Spinal cord (tissue), 10 donors: ENCODE measurements around the gene NUCKS1. TPM values are rescaled to one million over a fixed set of nuclear protein-coding genes. Genes with fewer than 3 reads are reported as not detected.

Experiments used
- DNase-seq, 6 donors: peaks; one replicate each; pipeline versions ENCODE4 v3.0.0 to v3.0.0-alpha.2; 2013 to 2015; ENCODE audit warnings: low spot score in 6 of 6, low read depth in 4 of 6
- H3K27ac ChIP-seq: one replicate; pipeline ENCODE4 v1.5.1; 2013; ENCODE audit warnings: low read depth, low read length, control low read depth
- H3K27me3 ChIP-seq: one replicate; pipeline ENCODE4 v1.6.1; 2013; ENCODE audit warnings: low read length; ENCODE audit not compliant: control insufficient read depth, insufficient read depth
- H3K36me3 ChIP-seq: one replicate; pipeline ENCODE4 v1.6.1; 2013; ENCODE audit warnings: low read length; ENCODE audit not compliant: control insufficient read depth, insufficient read depth
- H3K4me1 ChIP-seq: one replicate; pipeline ENCODE4 v1.6.1; 2013; ENCODE audit warnings: low read length; ENCODE audit not compliant: control insufficient read depth, insufficient read depth
- H3K4me3 ChIP-seq: one replicate; pipeline ENCODE4 v1.5.1; 2013; ENCODE audit warnings: low read depth, low read length, control low read depth
- H3K9me3 ChIP-seq: one replicate; pipeline ENCODE4 v1.6.1; 2013; ENCODE audit warnings: low read length; ENCODE audit not compliant: control insufficient read depth, insufficient read depth
- WGBS: methylation state at CpG from one replicate; pipeline ENCODE4 v1.1.5; 2013; ENCODE audit warnings: missing lambda C conversion rate; ENCODE audit not compliant: insufficient coverage; 5-methylcytosine and 5-hydroxymethylcytosine counted together
- polyA plus RNA-seq, 2 donors: library from polyadenylated mRNA; unstranded; fragments of 120-200 nt; gene quantifications; one replicate each; pipeline ENCODE4 v1.2.1, GENCODE V29; 2013; ENCODE audit not compliant: insufficient read length in 2 of 2
- total RNA-seq, 2 donors: library from RNA; depleted of rRNA in 1 of 2; stranded (reverse); fragments of 120-200 nt in 1 of 2; fragments of >200 nt in 1 of 2; gene quantifications; one replicate each; pipeline versions ENCODE4 v1.2.3 to v1.2.4, GENCODE V29; 2013 to 2014
- donor health status: healthy.

Gene NUCKS1
- total and polyA plus RNA-seq, 4 donors, result 185 to 260 (median 255) TPM

DNA sequence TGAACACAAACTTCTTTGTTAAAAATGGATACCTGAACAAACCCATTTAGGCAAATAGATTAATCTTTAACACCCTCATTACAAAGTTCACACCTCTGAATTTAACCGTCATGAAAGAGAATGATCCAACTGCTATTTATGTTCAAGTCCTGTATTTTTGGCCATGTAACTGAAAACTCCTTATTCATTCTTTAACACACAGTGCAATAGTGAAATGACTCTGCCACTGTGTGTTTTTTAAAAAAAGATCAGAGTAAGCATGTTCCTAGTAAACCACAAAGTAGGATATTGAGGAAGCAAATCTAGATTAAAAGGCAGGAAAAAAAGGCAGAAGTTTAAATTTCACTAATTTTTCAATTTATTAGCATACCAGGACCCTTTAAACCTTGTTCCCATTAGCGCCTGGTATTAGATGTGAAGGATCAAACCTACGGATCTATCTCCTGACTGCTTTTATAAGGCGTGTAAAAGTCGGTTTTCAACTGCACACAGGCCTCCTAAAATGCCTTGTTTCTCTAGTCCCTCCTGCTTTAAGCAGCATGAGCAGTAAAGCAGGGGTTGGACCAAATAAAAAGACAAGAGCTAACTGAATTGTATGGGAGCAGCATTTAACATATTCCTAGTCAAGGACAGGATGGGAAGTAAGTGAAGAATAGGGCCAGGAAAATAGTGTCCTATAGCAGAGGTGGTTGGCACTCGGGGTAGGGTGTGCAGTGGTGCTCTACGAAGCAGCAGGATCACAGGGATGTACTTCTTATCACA lies 33.4 kb downstream of the NUCKS1 start:
- H3K4me3 ChIP-seq, result no peak overlapping the region
- H3K27ac ChIP-seq, result no peak overlapping the region
- no peaks in the 10 kb centered on the region for H3K27me3 ChIP-seq
- WGBS, result no CpG with 5 or more reads among the region's 7 CpGs
- no peak for DNase-seq
- peaks cover 5% of the 10 kb centered on the region for H3K36me3 ChIP-seq
- H3K9me3 ChIP-seq, result no peaks in the 10 kb centered on the region
- no peaks in the 10 kb centered on the region for H3K4me1 ChIP-seq

GRCh38 chr1:205715628-205716027 lies 34.4 kb downstream of the NUCKS1 start:
- H3K36me3 ChIP-seq, result no peaks in the 10 kb centered on the region
- H3K27me3 ChIP-seq, result no peaks in the 10 kb centered on the region
- no peak overlapping the region for H3K27ac ChIP-seq
- no peaks in the 10 kb centered on the region for H3K9me3 ChIP-seq
- H3K4me3 ChIP-seq, result no peak overlapping the region
- H3K4me1 ChIP-seq, result no peaks in the 10 kb centered on the region
- no peak for DNase-seq
- 80% methylated on average over 1 of the region's 5 CpGs for WGBS

DNA sequence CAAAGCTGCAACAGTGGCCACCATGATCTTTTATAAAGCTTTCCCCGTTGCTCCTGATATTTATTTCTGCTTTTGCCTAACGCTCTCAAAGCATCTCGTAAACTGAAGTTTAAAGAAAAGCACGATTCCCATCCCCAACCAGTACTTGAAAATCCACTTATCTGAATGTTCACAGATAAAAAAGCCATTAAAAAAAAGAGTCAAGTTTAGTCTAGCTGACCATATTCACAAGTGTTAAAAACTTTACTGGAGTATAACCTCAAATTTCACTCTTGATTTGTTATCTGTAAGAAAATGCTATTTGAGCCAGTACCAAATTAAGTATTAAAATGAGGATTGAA lies 35.1 kb downstream of the NUCKS1 start:
- Histone ChIP-seq H3K4me3 (no peak overlapping the region), H3K27me3 (no peaks in the 10 kb centered on the region), H3K4me1 (no peaks in the 10 kb centered on the region), H3K36me3 (no peaks in the 10 kb centered on the region), H3K9me3 (no peaks in the 10 kb centered on the region), H3K27ac (peak overlapping the region; percentile 12)
- WGBS, result 63% methylated on average over 3 of the region's 4 CpGs
- no peak for DNase-seq

GRCh38 chr1:205714190-205714905 lies 35.6 kb downstream of the NUCKS1 start:
- H3K27ac ChIP-seq, result peak overlapping the region; percentile 12
- no peaks in the 10 kb centered on the region for H3K36me3 ChIP-seq
- H3K9me3 ChIP-seq, result no peaks in the 10 kb centered on the region
- WGBS, result 48% methylated on average over 3 of the region's 5 CpGs
- no peaks in the 10 kb centered on the region for H3K27me3 ChIP-seq
- no peaks in the 10 kb centered on the region for H3K4me1 ChIP-seq
- DNase-seq, result peak in 2 of 6 donors; percentile 62 to 75
- no peak overlapping the region for H3K4me3 ChIP-seq

- H3K9me3 ChIP-seq, result no peaks in the 10 kb centered on the region
- H3K27ac ChIP-seq, result no peak overlapping the region
- H3K27me3 ChIP-seq, result no peaks in the 10 kb centered on the region
- WGBS, result no CpG with 5 or more reads among the region's 8 CpGs
- H3K4me1 ChIP-seq, result no peaks in the 10 kb centered on the region
- H3K4me3 ChIP-seq, result no peak overlapping the region
- peaks cover 4% of the 10 kb centered on the region for H3K36me3 ChIP-seq
- DNase-seq, result peak in 4 of 6 donors; percentile 50 to 88 (median 74)
These were observed 38.6 kb downstream of the NUCKS1 start for GRCh38 chr1:205711105-205712048.

DNA sequence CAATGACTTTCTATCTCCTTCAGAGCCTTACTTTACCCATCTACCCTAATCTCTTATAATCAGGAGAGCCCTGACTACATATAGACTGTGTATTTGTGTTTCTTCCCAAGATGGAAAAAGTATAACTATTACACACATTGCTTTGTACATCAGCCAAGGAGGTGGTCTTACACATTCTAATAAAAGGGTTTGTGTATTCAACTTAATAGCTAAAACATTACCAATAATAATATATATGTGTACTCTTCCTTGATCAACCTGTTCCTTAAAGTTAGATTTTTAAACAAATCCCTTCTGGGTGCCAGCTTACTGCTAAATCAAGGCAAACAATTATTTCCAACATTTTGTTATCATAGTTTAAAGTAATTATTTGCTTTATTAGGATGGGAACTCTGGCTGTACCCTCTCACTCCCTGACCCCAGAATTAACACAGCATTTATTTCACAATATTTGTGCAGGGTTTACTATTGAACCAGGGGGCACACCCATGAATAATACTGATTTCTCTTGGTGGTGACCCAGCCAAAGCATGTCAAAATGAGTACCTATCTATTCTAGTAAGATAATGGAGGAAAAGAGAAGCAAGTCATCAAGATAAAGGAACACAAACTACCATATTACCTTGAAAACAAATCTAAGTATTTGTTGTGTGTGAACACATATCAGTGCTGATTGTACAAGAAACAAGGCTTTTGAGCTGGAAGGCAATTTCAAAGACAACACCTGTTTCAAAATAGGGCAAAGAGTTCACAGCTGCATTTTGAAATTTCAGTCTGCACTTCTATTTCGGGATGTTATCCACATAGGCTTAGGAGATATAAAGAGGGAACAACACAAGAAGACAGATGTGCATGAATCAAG lies 39.5 kb downstream of the NUCKS1 start:
- DNase-seq, result no peak
- H3K4me1 ChIP-seq, result no peaks in the 10 kb centered on the region
- no peaks in the 10 kb centered on the region for H3K27me3 ChIP-seq
- H3K4me3 ChIP-seq, result no peak overlapping the region
- WGBS, result no CpG with 5 or more reads among the region's 1 CpG
- no peaks in the 10 kb centered on the region for H3K9me3 ChIP-seq
- H3K36me3 ChIP-seq, result peaks cover 10% of the 10 kb centered on the region
- H3K27ac ChIP-seq, result no peak overlapping the region

GRCh38 chr1:205709640-205710039 lies 40.3 kb downstream of the NUCKS1 start:
- WGBS, result 100% methylated on average over 2 of the region's 2 CpGs
- H3K36me3 ChIP-seq, result peaks cover 10% of the 10 kb centered on the region

GRCh38 chr1:205709059-205709398 lies 41.0 kb downstream of the NUCKS1 start:
- H3K4me1 ChIP-seq, result no peaks in the 10 kb centered on the region
- no peaks in the 10 kb centered on the region for H3K9me3 ChIP-seq
- H3K27me3 ChIP-seq, result no peaks in the 10 kb centered on the region
- H3K27ac ChIP-seq, result no peak overlapping the region
- no CpG with 5 or more reads among the region's 4 CpGs for WGBS
- DNase-seq, result peak in 1 of 6 donors; percentile 32
- H3K36me3 ChIP-seq, result peaks cover 10% of the 10 kb centered on the region
- no peak overlapping the region for H3K4me3 ChIP-seq

More at GRCh38 chr1:205709640-205710039, 40.3 kb downstream of the NUCKS1 start:
- H3K27me3 ChIP-seq, result no peaks in the 10 kb centered on the region
- no peaks in the 10 kb centered on the region for H3K9me3 ChIP-seq
- no peak overlapping the region for H3K4me3 ChIP-seq
- no peak overlapping the region for H3K27ac ChIP-seq
- no peak for DNase-seq
- H3K4me1 ChIP-seq, result no peaks in the 10 kb centered on the region
